ENCODE data around the gene IGFN1. TPM values are rescaled to one million over a fixed set of nuclear protein-coding genes. Genes with fewer than 3 reads are reported as not detected.
"Not testable (repeated sequence)": the region's sequence is repeated elsewhere in the genome, so short reads cannot be mapped to it uniquely, and the experiment has no call there.

Gene IGFN1
- total RNA-seq, 3 donors from 2014 or later: 0.03 to 0.32 (median 0.10) TPM

GRCh38 chr1:201253906-201254624 lies 63.4 kb downstream of the IGFN1 start:
- intact Hi-C loops (cut with DNase I, micrococcal nuclease): loop anchor here (2.0 to 5.0 kb wide), 3 partner anchors 93 to 108 kb away; no protein-coding TSS in a partner anchor
- ATAC-seq (no peak), DNase-seq (no peak)
- H3K9me3 ChIP-seq: no peaks in the 10 kb centered on the region
- no peaks in the 10 kb centered on the region for H3K4me1 ChIP-seq (ENCODE audit: low read depth)
- H3K4me3 ChIP-seq: no peak overlapping the region
- no peak for TF ChIP-seq CTCF (IDR thresholded peaks at IDR 0.05)
- H3K36me3 ChIP-seq (ENCODE audit: low read depth): no peaks in the 10 kb centered on the region

GRCh38 chr1:201254625-201255478 lies 64.2 kb downstream of the IGFN1 start:
- peak in 2 of 3 donors; percentile 73 to 79 for DNase-seq
- peak; percentile 95 for TF ChIP-seq CTCF (IDR thresholded peaks at IDR 0.05)
- H3K4me1 ChIP-seq (ENCODE audit: low read depth): peaks cover 7% of the 10 kb centered on the region
- intact Hi-C loops (cut with DNase I, micrococcal nuclease): loop anchor here (2.0 to 5.0 kb wide), 3 partner anchors 92 to 107 kb away; no protein-coding TSS in a partner anchor
- peak; percentile 80 for ATAC-seq
- H3K4me3 ChIP-seq: no peak overlapping the region
- no peaks in the 10 kb centered on the region for H3K36me3 ChIP-seq (ENCODE audit: low read depth)
- H3K9me3 ChIP-seq: no peaks in the 10 kb centered on the region

GRCh38 chr1:201255479-201256362 lies 65.1 kb downstream of the IGFN1 start:
- ATAC-seq: no peak
- H3K9me3 ChIP-seq: no peaks in the 10 kb centered on the region
- H3K36me3 ChIP-seq (ENCODE audit: low read depth): no peaks in the 10 kb centered on the region
- DNase-seq: no peak
- H3K4me1 ChIP-seq (ENCODE audit: low read depth): peaks cover 10% of the 10 kb centered on the region
- H3K4me3 ChIP-seq: no peak overlapping the region
- TF ChIP-seq CTCF (IDR thresholded peaks at IDR 0.05): no peak
- intact Hi-C loops (cut with DNase I, micrococcal nuclease): loop anchor here in 1 of 2 donors (2.0 kb wide), 1 partner anchor 105 kb away; no protein-coding TSS in a partner anchor

GRCh38 chr1:201258132-201258531 lies 67.5 kb downstream of the IGFN1 start:
- H3K4me3 ChIP-seq; H3K9me3 ChIP-seq; DNase-seq; ATAC-seq; intact Hi-C loops (cut with DNase I, micrococcal nuclease); H3K36me3 ChIP-seq (ENCODE audit: low read depth): not testable (repeated sequence)
- peaks cover 10% of the 10 kb centered on the region for H3K4me1 ChIP-seq (ENCODE audit: low read depth)

GRCh38 chr1:201258763-201259230 lies 68.2 kb downstream of the IGFN1 start:
- no peak for DNase-seq
- Histone ChIP-seq H3K4me3 (no peak overlapping the region), H3K9me3 (no peaks in the 10 kb centered on the region), H3K4me1 (ENCODE audit: low read depth) (peaks cover 10% of the 10 kb centered on the region), H3K36me3 (ENCODE audit: low read depth) (no peaks in the 10 kb centered on the region)
- ATAC-seq: no peak
- intact Hi-C loops (cut with DNase I, micrococcal nuclease): no loop called here
- no peak for TF ChIP-seq CTCF (IDR thresholded peaks at IDR 0.05)

All from mucosa of descending colon (tissue), 3 donors.